Daoy (cell line): Measurements from ENCODE around the gene ACOT7. TPM values are rescaled to one million over a fixed set of nuclear protein-coding genes. Genes with fewer than 3 reads are reported as not detected.
A peak's percentile ranks its signal among the peaks of the same experiment; 100 is the strongest.
"Not testable (repeated sequence)": the region's sequence is repeated elsewhere in the genome, so short reads cannot be mapped to it uniquely, and the experiment has no call there.

Source experiments
- DNase-seq: peaks from one replicate; pipeline ENCODE4 v3.0.0-alpha.2; 2015; ENCODE audit warnings: low read depth
- total RNA-seq: library from RNA; depleted of rRNA; stranded (reverse); fragments of >200 nt; shearing (Covaris generic); gene quantifications from 2 replicates; pipeline ENCODE4 v1.2.3, GENCODE V29; 2014; rRNA removed

Gene ACOT7
- total RNA-seq, 1 experiment from 2014 or later: 45.1 TPM

DNA sequence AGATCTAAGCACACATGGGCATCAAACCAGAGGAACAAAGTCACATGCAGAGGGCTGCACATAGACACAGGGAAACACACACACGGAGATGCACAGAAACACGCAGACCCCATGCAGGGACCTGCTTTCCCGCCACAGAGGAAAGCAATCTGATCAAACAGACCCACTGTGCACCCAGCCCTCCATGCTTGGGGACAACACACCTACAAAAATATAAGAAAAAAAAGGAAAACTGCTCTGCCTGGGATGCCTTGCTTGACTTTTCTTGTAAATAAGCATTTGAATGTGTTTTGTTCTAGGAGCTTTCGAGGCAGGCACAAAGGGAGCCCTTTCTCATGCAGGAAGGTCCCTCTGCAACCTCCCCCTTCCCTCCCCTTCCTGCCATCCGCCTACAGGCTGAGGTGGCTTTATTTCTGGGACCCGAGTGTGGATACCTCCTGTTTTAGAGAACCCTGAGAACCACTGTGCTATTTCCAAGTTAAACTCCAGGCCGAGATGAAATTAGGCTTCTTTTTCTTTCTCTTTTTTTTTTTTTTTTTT, 154.3 kb downstream of the ACOT7 start:
- no peak for DNase-seq

DNA sequence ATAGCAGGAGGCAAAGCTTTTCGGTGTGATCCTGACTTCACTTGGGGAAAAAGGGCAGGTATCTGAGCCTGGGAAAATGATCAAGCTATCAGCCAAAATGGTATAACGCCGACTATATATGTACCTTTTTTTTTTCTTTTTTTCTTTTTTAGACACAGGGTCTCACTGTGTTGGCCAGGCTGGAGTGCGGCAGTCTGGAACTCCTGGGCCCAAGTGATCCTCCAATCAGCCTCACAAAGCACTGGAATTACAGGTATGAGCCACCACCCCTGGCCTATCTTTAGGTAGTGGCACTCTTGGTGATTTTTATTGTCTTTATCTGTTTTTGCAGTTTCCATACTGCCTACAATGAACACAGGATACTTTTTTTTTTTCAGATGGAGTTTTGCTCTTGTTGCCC, 156.5 kb downstream of the ACOT7 start:
- no peak for DNase-seq

- DNase-seq: no peak
Observed at GRCh38 chr1:6235296-6235677, 158.3 kb downstream of the ACOT7 start.

- DNase-seq: peak; percentile 63
Observed at GRCh38 chr1:6234502-6235295, 158.9 kb downstream of the ACOT7 start.

- DNase-seq: no peak
Observed at GRCh38 chr1:6233376-6233775, 160.2 kb downstream of the ACOT7 start.

DNA sequence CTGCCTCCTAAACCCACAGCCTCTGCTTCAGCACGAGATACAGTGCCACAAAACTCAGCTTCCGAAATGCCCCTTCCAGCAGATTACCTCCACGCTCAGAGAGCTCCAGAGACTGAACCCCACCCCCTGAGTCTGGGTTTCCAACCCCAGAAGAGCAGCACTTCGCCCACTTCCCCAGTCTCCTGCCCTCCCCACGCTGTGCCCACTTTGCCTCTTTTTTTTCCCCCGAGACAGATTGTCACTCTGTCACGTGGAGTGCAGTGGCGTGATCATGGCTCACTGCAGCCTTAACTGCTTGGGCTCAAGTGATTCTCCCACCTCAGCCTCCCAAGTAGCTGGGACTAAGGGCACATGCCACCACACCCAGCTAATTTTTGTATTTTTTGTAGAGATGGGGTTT, 167.9 kb downstream of the ACOT7 start:
- DNase-seq: no peak

DNA sequence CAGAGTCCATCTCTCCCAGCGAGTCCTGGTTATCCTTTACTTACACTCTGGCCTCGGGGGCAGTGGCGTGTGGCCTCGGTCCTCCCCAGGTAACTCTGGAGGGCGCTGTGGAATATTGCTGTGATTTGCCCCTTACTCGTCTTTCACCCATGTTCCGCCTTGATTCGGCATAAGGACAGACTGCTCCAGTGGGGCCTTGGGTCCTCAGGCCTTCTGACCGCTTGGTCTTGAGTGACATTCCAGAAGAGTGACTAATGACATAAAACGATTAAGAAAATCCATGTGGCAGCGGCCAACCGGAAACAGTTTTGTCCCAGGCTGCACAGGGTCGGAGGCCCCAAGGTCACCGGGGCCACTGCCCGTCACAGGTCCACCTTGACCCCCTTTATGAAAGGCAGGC, 168.8 kb downstream of the ACOT7 start:
- DNase-seq: no peak

DNA sequence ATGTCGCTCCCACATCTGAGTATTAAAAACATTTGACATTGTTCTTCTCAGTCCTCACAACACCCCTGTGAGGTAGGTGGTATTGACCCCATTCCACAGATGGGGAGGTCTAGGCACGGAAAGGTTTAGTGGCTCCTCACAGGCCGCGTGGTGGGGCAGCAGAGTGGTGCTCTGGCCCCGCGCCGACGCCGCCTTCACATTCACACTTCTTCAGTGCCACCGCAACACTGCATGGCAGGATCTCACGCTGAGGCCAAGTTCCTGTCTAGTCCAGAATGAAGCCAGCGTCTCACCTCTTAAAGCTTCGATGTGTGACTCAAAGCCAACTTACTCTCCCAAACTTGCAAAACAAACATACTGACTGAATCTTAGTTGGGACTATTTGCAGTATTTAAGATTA, 169.9 kb downstream of the ACOT7 start:
- no peak for DNase-seq

DNA sequence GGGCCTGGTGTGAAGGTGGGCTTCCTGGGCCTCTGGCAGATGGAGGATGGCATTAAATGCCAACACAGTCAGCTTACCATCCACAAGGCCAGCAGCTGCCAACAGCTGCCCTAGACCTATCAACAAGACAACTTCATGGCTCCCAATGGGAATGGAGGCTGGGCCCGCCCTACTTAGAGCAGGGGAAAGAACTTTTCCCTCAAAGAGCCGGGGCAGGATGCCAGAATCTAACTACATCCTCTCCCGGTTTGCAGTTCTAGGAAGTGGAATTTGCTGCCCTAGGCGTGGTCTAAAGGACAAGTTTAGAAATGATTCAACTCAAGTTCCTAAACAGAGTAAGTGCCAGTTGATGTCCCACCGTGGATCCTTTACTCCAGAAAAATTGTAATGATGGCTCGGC, 170.9 kb downstream of the ACOT7 start:
- no peak for DNase-seq

- no peak for DNase-seq
Observed at GRCh38 chr1:6221210-6221784, 172.3 kb downstream of the ACOT7 start.

DNA sequence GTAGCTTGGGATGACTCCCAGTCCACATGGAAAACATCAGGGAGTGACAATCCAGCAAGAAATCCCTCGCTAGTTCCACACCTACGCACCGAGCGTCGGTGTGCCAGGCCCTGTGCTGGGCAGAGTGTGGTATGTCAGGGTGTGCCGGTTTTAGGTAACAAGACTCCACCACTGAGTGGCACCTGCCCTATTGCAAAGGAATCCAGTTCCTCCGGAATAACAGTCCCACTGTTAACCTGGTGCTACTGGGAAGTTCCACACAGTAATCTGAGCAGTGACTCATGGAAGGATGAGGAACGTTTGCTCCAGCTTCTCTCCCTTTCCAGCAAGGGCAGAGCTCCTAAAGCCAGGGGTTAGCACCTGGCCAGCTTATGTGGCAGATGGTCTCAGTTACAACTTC, 173.3 kb downstream of the ACOT7 start:
- no peak for DNase-seq

GRCh38 chr1:6219641-6220040, 173.9 kb downstream of the ACOT7 start:
- not testable (repeated sequence) for DNase-seq

DNA sequence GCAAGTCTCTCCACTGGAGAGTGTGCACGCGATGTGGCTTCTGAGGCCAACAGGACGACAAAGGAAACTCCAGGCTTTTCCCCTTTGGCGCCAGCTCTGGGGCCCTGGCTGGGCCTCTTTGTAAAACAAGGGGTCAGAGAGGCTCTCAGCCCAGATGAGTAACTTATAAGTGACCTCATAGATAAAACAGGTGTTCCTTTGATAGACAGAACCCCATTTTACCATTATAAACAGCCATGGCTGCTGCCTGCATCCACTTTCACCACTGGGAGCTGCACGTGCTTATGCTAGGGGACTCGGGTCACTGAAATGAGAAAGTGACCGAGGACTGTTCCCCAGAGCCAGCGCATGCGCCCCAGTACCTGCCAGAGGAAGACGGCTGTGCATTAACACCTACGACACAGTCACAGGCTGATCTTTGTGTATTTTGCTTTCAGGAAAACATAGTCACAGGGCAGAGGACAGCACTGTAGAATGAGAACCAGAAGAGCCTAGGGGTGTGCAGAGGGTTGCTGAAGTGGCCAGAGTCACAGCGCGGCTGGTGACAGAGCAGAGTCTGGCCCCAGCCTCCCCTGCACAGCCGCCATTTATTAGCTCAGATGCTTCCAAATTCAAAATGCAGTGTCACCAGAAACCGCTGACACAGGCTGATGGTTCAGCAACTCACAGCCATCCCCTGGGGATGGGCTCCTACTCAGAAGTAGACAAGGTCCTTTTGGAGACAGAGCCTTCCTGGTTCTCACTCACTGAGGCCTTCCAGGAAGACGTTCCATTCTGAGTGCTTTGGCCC, 175.0 kb downstream of the ACOT7 start:
- no peak for DNase-seq

Other genes starting within 250 kb of the ACOT7 start
- 0.27 and 0.29 TPM in 2 replicates for gene CHD5, start 213.4 kb downstream of the ACOT7 start, total RNA-seq
- 158 and 240 TPM in 2 replicates for gene RPL22, start 194.2 kb downstream of the ACOT7 start, total RNA-seq
- gene RNF207, start 187.6 kb downstream of the ACOT7 start, total RNA-seq: 6.2 and 11.7 TPM in 2 replicates
- 88.7 and 106 TPM in 2 replicates for gene ICMT, start 157.8 kb downstream of the ACOT7 start, total RNA-seq
- gene HES3, start 149.6 kb downstream of the ACOT7 start, total RNA-seq: not detected in 2 replicates
- gene GPR153, start 132.7 kb downstream of the ACOT7 start, total RNA-seq: 3.0 and 6.3 TPM in 2 replicates
- 0.27 TPM in 1 of 2 replicates, not detected in the other for gene HES2, start 26.2 kb upstream of the ACOT7 start, total RNA-seq
- gene ESPN, start 31.0 kb upstream of the ACOT7 start, total RNA-seq: not detected in 2 replicates
- gene TNFRSF25, start 72.4 kb upstream of the ACOT7 start, total RNA-seq: 2.0 and 3.5 TPM in 2 replicates
- gene PLEKHG5, start 97.9 kb upstream of the ACOT7 start, total RNA-seq: 8.1 and 8.4 TPM in 2 replicates
- gene NOL9, start 160.7 kb upstream of the ACOT7 start, total RNA-seq: 29.9 and 42.1 TPM in 2 replicates
- not detected in 2 replicates for gene TAS1R1, start 161.5 kb upstream of the ACOT7 start, total RNA-seq
- gene ZBTB48, start 186.2 kb upstream of the ACOT7 start, total RNA-seq: 18.9 and 19.7 TPM in 2 replicates
- 48.2 and 48.7 TPM in 2 replicates for gene KLHL21, start 209.1 kb upstream of the ACOT7 start, total RNA-seq
- 13.6 and 17.0 TPM in 2 replicates for gene PHF13, start 220.0 kb upstream of the ACOT7 start, total RNA-seq
- 14.9 and 27.2 TPM in 2 replicates for gene THAP3, start 231.1 kb upstream of the ACOT7 start, total RNA-seq